ENCODE results near the gene FRMD4A.

The FRMD4A gene

GRCh38 chr10:14285941-14286560 lies 44.7 kb downstream of the FRMD4A start:
- no peak for DNase-seq (ENCODE audit: insufficient read length)
- no peak for FAIRE-seq
- TF ChIP-seq POLR2A (IDR thresholded peaks at IDR 0.05; ENCODE audit: low read depth, low read length) (no peak), POLR2AphosphoS5 (IDR thresholded peaks at IDR 0.05; ENCODE audit: low read depth, low read length) (no peak), TAF1 (IDR thresholded peaks at IDR 0.05; ENCODE audit: borderline replicate concordance, low read depth, low read length) (no peak)

DNA sequence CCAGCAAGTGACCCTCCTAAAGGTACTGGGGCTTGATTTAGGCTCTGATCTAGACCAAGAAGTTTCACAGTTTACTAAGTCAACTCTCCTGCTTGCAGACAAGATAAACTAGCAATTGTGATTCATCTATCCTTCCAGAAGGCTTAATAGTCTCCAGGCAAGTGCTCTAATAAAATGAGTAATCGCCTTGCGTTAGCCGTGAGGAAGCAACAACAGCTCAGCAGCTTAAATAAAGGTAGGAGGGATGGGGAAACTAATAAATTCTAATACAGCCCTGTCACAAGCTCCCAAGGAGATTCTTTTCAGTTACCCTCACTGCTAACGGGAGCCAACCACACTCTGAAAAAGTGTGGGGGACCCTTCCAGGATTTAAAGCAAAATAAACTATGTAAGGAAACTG lies 48.4 kb downstream of the FRMD4A start:
- FAIRE-seq: no peak

DNA sequence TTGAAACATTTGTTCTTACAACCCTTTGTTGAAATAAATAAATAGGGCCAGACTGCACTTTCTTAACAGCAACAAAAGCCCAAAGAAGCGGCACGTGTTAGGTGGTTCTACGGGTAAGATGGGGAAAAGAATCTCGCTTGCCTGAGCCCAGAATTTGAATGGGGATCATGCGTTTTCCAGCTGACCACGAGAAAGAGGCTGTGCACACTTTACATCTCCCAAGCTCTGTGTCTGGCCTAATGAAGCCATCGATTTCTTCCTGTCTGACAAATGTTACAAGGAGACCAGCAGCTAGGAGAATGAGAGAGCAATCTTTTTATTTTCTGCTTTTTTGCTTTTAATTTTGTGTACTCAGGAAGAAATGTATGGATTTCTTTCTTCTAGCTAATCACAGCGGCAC lies 52.2 kb downstream of the FRMD4A start:
- TF ChIP-seq POLR2AphosphoS5 (IDR thresholded peaks at IDR 0.05; ENCODE audit: low read depth, low read length) (no peak), POLR2A (IDR thresholded peaks at IDR 0.05; ENCODE audit: low read depth, low read length) (no peak), TAF1 (IDR thresholded peaks at IDR 0.05; ENCODE audit: borderline replicate concordance, low read depth, low read length) (no peak)
- FAIRE-seq (no peak), DNase-seq (ENCODE audit: insufficient read length) (no peak)

More for the DNA sequence above, 48.4 kb downstream of the FRMD4A start:
- DNase-seq (ENCODE audit: insufficient read length): no peak
- TF ChIP-seq POLR2A (IDR thresholded peaks at IDR 0.05; ENCODE audit: low read depth, low read length): no peak

DNA sequence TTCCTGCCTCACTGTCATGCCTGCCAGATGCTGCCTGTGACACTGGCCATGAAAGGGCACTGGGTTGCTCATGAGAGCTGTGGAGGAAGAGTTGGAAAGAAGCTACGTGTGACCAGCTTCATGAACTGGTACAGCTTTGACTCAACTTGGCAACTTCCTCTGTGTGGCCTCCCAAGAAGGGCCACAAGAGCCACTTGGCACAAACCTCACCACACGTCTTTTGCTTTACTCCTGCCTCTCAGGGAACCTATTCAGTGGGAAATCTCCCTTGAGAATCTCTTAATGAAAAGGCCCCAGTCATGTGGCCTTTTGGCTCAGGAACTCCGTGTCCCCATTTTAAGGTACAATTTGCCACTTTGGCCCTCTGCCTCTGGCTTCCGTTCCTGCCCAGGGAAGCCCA lies 54.5 kb downstream of the FRMD4A start:
- no peak for DNase-seq (ENCODE audit: insufficient read length)
- FAIRE-seq: no peak
- TF ChIP-seq TAF1 (IDR thresholded peaks at IDR 0.05; ENCODE audit: borderline replicate concordance, low read depth, low read length) (no peak), POLR2AphosphoS5 (IDR thresholded peaks at IDR 0.05; ENCODE audit: low read depth, low read length) (no peak), POLR2A (IDR thresholded peaks at IDR 0.05; ENCODE audit: low read depth, low read length) (no peak)

DNA sequence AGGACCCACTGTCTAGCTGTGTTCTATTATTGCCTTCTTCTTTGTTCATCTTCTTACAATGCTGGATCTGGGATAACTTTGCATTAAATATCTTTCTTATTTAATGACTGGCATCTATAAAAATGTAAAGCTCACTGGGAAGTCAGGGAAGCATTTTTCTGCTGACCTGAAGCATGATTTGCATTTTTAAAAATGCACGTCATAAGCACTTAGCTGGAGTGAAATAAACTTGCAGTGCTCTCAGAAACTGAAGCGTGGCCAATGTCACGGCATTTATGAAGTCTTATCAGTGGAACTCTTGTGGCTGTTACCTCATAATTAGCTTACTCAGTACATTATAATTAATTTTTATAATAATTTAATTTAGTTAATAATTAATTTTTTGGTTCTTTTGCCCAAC lies 59.1 kb downstream of the FRMD4A start:
- TF ChIP-seq POLR2AphosphoS5 (IDR thresholded peaks at IDR 0.05; ENCODE audit: low read depth, low read length): no peak
- TF ChIP-seq POLR2A (IDR thresholded peaks at IDR 0.05; ENCODE audit: low read depth, low read length): no peak
- no peak for TF ChIP-seq TAF1 (IDR thresholded peaks at IDR 0.05; ENCODE audit: borderline replicate concordance, low read depth, low read length)
- no peak for DNase-seq (ENCODE audit: insufficient read length)
- FAIRE-seq: no peak

DNA sequence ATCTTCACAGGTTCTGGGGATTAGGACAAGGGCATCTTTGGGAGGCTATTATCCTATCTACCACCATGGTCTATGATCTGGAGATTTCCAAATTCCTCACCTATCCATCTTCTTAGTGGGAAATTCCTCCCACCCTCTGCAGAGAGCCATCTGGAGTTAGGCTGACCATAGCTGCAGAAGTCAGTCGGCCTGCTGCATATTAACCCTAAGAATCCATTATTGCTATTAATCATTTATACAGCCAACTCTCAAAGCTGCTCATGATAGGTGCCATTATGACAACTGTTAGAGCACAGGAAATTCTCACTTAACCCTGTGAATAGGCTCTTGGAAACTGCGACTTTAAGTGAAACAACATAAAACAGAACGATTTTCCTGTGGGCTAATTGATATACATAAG lies 60.4 kb downstream of the FRMD4A start:
- DNase-seq (ENCODE audit: insufficient read length) (no peak), FAIRE-seq (no peak)
- TF ChIP-seq POLR2A (IDR thresholded peaks at IDR 0.05; ENCODE audit: low read depth, low read length): no peak

DNA sequence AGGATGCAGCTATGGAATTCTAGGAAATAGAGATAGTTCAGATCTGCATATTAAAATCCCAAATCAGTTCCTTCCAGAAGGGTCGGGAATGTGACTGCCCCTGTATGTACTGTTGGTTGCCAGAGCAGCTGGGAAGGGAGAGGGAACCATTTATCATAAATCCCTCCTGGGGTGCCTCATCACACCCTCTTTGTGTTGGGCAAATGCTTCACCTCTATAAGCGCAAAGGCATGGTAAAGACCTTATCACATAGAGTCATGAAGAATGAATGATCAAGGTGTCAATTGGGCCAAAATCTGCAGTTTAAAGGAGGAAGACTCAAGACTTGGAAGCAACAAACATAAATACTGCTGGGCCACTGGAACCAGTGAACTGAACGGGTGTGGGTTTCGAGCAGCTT lies 65.0 kb downstream of the FRMD4A start:
- TF ChIP-seq POLR2AphosphoS5 (IDR thresholded peaks at IDR 0.05; ENCODE audit: low read depth, low read length): no peak
- no peak for TF ChIP-seq TAF1 (IDR thresholded peaks at IDR 0.05; ENCODE audit: borderline replicate concordance, low read depth, low read length)
- TF ChIP-seq POLR2A (IDR thresholded peaks at IDR 0.05; ENCODE audit: low read depth, low read length): no peak
- DNase-seq (ENCODE audit: insufficient read length): no peak
- no peak for FAIRE-seq

DNA sequence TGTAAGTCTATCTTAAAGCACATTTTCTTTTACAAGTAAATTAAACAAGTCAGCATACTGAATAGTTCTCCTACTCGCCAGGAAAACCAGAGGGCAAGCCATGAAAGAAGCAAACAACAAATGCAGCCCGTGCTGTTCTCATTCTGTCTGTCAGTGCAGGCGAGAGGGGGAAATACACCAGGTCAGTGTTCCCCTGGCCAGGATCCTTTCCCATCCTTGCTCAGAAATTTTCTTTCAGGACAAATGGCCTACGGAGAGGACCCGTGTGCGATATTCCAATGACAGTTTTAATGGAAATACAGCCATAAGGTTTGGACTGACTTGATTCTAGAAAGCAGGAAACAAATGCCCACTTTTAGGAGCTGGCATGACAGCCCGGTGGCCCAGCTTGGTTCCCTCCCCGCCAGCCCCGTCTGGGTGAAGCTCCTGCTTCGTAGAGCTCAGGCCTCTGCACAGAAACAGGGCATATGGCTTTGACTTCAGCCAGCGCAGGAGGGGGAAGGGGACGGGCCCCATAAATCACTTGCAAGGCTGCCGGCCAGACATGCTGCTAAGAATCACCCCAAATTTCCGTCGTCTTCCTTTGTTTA lies 67.8 kb downstream of the FRMD4A start:
- FAIRE-seq: no peak
- no peak for TF ChIP-seq POLR2AphosphoS5 (IDR thresholded peaks at IDR 0.05; ENCODE audit: low read depth, low read length)
- no peak for TF ChIP-seq POLR2A (IDR thresholded peaks at IDR 0.05; ENCODE audit: low read depth, low read length)
- TF ChIP-seq TAF1 (IDR thresholded peaks at IDR 0.05; ENCODE audit: borderline replicate concordance, low read depth, low read length): no peak
- no peak for DNase-seq (ENCODE audit: insufficient read length)

DNA sequence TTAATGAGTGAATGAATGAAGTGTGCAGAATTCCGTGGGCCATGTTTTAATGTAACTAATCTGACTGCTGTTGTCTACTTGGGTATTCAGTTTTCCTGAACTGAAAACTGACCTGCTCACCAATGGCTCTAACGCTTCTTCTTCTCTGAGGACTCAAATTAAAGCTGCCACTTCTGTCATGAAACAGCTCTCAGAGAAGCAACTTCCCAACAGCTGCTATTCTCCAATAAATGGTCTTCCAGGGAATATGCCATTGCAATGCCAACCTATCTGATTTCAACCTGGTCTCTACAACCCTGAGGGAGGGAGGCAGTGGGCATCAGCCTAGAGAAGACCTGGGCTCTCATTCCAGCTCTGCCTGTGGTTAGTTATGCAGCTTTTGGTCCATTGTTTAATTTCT lies 69.4 kb downstream of the FRMD4A start:
- FAIRE-seq: no peak
- TF ChIP-seq POLR2AphosphoS5 (IDR thresholded peaks at IDR 0.05; ENCODE audit: low read depth, low read length) (no peak), TAF1 (IDR thresholded peaks at IDR 0.05; ENCODE audit: borderline replicate concordance, low read depth, low read length) (no peak), POLR2A (IDR thresholded peaks at IDR 0.05; ENCODE audit: low read depth, low read length) (no peak)
- no peak for DNase-seq (ENCODE audit: insufficient read length)

DNA sequence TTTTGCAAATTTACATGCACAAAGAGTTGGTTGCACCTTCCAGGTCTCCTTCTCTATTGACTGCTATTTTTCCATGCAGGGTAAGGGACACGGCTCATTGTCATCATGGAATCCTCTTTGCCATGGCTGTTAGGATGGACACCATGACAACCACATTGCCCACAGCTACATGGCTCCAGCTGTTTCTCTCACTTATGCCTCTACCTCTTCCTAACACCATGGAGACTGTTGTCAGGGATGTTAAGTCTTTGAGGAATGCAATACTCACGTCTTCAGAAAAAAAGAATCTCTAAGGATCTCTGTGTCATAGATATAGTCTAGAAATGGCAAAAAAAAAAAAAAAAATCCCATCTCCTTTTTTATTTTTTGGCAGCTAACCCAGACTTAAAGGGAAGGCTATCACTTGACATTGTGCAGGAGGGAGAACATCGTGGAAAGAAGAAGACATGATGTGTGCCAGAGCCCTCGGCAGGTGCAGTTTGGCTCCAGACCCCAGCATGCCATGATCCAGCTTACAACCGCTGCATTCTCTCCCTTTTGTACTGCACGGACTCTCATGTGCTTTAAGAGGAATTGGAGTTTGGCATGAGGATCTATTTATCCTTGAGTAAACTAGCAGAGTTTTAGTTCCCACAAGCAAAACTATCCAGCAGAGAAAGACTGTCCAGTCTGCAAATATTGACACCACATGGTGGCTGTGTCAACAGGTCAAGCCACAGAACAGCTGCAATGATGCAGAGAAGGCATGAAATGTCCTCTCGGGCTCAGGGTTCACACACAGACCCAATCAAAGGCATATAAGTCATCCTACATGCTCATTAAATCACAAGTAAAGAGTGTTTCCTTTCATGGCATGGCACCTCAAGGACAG lies 70.8 kb downstream of the FRMD4A start:
- TF ChIP-seq TAF1 (IDR thresholded peaks at IDR 0.05; ENCODE audit: borderline replicate concordance, low read depth, low read length) (no peak), POLR2A (IDR thresholded peaks at IDR 0.05; ENCODE audit: low read depth, low read length) (no peak)
- FAIRE-seq: no peak
- no peak for DNase-seq (ENCODE audit: insufficient read length)

- TF ChIP-seq TAF1 (IDR thresholded peaks at IDR 0.05; ENCODE audit: borderline replicate concordance, low read depth, low read length): no peak
- FAIRE-seq: no peak
- DNase-seq (ENCODE audit: insufficient read length): no peak
Measured at GRCh38 chr10:14254368-14254767, 76.4 kb downstream of the FRMD4A start.

- TF ChIP-seq POLR2AphosphoS5 (IDR thresholded peaks at IDR 0.05; ENCODE audit: low read depth, low read length) (no peak), TAF1 (IDR thresholded peaks at IDR 0.05; ENCODE audit: borderline replicate concordance, low read depth, low read length) (no peak), POLR2A (IDR thresholded peaks at IDR 0.05; ENCODE audit: low read depth, low read length) (no peak)
- no peak for FAIRE-seq
- no peak for DNase-seq (ENCODE audit: insufficient read length)
Measured at GRCh38 chr10:14253711-14254110, 77.0 kb downstream of the FRMD4A start.

Data from GM12892 (cell line).